HG03378 (cell line): ENCODE data around the gene DGKI.
"Not testable (repeated sequence)": the region's sequence is repeated elsewhere in the genome, so short reads cannot be mapped to it uniquely, and the experiment has no call there.

Experiments used
- ATAC-seq: cut with Tn5 transposase; IDR thresholded peaks from one replicate; pipeline ENCODE4 v1.9.1; 2021; ENCODE audit warnings: mild to moderate bottlenecking, moderate library complexity; ENCODE audit not compliant: unreplicated experiment

DGKI gene

GRCh38 chr7:137485818-137486217 is 361.0 kb downstream of the DGKI start:
- no peak for ATAC-seq

GRCh38 chr7:137484326-137484725 is 362.4 kb downstream of the DGKI start:
- ATAC-seq: no peak

- ATAC-seq: no peak
Observed at GRCh38 chr7:137482466-137482865, 364.3 kb downstream of the DGKI start.

GRCh38 chr7:137480824-137481365 is 365.9 kb downstream of the DGKI start:
- no peak for ATAC-seq

GRCh38 chr7:137480401-137480800 is 366.4 kb downstream of the DGKI start:
- no peak for ATAC-seq

GRCh38 chr7:137476937-137477336 is 369.8 kb downstream of the DGKI start:
- no peak for ATAC-seq

- ATAC-seq: no peak
Observed at GRCh38 chr7:137475966-137476365, 370.8 kb downstream of the DGKI start.

- no peak for ATAC-seq
Observed at GRCh38 chr7:137474540-137475026, 372.2 kb downstream of the DGKI start.

- no peak for ATAC-seq
Observed at GRCh38 chr7:137471128-137471527, 375.6 kb downstream of the DGKI start.

GRCh38 chr7:137469858-137470257 is 376.9 kb downstream of the DGKI start:
- ATAC-seq: no peak

- no peak for ATAC-seq
Observed at GRCh38 chr7:137469191-137469811, 377.5 kb downstream of the DGKI start.

GRCh38 chr7:137462847-137463246 is 383.9 kb downstream of the DGKI start:
- ATAC-seq: no peak

- ATAC-seq: no peak
Observed at GRCh38 chr7:137462074-137462715, 384.6 kb downstream of the DGKI start.

- ATAC-seq: no peak
Observed at GRCh38 chr7:137458399-137458798, 388.4 kb downstream of the DGKI start.

- ATAC-seq: no peak
Observed at GRCh38 chr7:137454767-137455166, 392.0 kb downstream of the DGKI start.

GRCh38 chr7:137454246-137454724 is 392.5 kb downstream of the DGKI start:
- ATAC-seq: peak; percentile 67

GRCh38 chr7:137453356-137453755 is 393.4 kb downstream of the DGKI start:
- no peak for ATAC-seq

- ATAC-seq: no peak
Observed at GRCh38 chr7:137449016-137449415, 397.8 kb downstream of the DGKI start.

- ATAC-seq: not testable (repeated sequence)
Observed at GRCh38 chr7:137448572-137448971, 398.2 kb downstream of the DGKI start.

GRCh38 chr7:137446025-137446424 is 400.7 kb downstream of the DGKI start:
- ATAC-seq: no peak

- no peak for ATAC-seq
Observed at GRCh38 chr7:137445268-137445667, 401.5 kb downstream of the DGKI start.

GRCh38 chr7:137443616-137444015 is 403.2 kb downstream of the DGKI start:
- ATAC-seq: no peak
